SU-DHL-6 (cell line): ENCODE measurements around the gene C15orf61.

Experiments
- H2AFZ ChIP-seq: fragments of 200-600 bp; sonication (generic); 2 replicates; pipeline ENCODE4 v1.6.1; 2014; ENCODE audit warnings: low read depth, mild to moderate bottlenecking, moderate library complexity, mixed read lengths, antibody characterized with exemption, low read length; ENCODE audit not compliant: severe bottlenecking
- H3F3A ChIP-seq: fragments of 200-600 bp; shearing (Covaris generic); 2 replicates; pipeline ENCODE4 v1.6.0; 2016; ENCODE audit warnings: antibody characterized with exemption, mild to moderate bottlenecking; ENCODE audit not compliant: insufficient read depth
- H3K27ac ChIP-seq: fragments of 200-600 bp; sonication (generic); 2 replicates; pipeline ENCODE4 v1.5.1; 2016; ENCODE audit warnings: low read depth, mild to moderate bottlenecking, low read length, moderate library complexity, mixed read lengths
- H3K27me3 ChIP-seq: fragments of 200-600 bp; sonication (generic), shearing (Covaris generic); 2 replicates; pipeline ENCODE4 v1.6.0; 2014; ENCODE audit warnings: mild to moderate bottlenecking, low read length
- H3K36me3 ChIP-seq: fragments of 200-600 bp; sonication (generic); 2 replicates; pipeline ENCODE4 v1.6.1; 2014; ENCODE audit warnings: mild to moderate bottlenecking, low read length, mixed read lengths
- H3K4me2 ChIP-seq: fragments of 300-600, 200-600 bp; shearing (Covaris generic), sonication (generic); 2 replicates; pipeline ENCODE4 v1.6.0; 2014; ENCODE audit warnings: low read length, low read depth, mild to moderate bottlenecking; ENCODE audit not compliant: poor library complexity, severe bottlenecking
- H3K4me3 ChIP-seq: fragments of 200-600 bp; sonication (generic); 2 replicates; pipeline ENCODE4 v1.5.1; 2014; ENCODE audit warnings: antibody characterized with exemption, low read length, mild to moderate bottlenecking, mixed read lengths; ENCODE audit not compliant: insufficient read depth, poor library complexity, severe bottlenecking
- H3K79me2 ChIP-seq: fragments of 200-600 bp; sonication (generic); 2 replicates; pipeline ENCODE4 v1.6.1; 2014; ENCODE audit warnings: mild to moderate bottlenecking, low read length, moderate library complexity; ENCODE audit not compliant: insufficient read depth
- H3K9ac ChIP-seq: fragments of 200-600 bp; sonication (generic); 2 replicates; pipeline ENCODE4 v1.7.0; 2014; ENCODE audit warnings: mild to moderate bottlenecking, low read length
- H3K9me2 ChIP-seq: fragments of 200-600 bp; sonication (generic); replicated peaks from 2 replicates; pipeline ENCODE4 v1.6.1; 2014; ENCODE audit warnings: low read length; ENCODE audit not compliant: insufficient read depth
- H3K9me3 ChIP-seq: fragments of 200-600 bp; sonication (generic); 2 replicates; pipeline ENCODE4 v1.6.1; 2014; ENCODE audit warnings: low read length, mixed read lengths; ENCODE audit not compliant: insufficient read depth
- H4K20me1 ChIP-seq: fragments of 200-600 bp; sonication (generic); 2 replicates; pipeline ENCODE4 v1.6.1; 2014; ENCODE audit warnings: low read depth, mild to moderate bottlenecking, antibody characterized with exemption, low read length, moderate library complexity, mixed read lengths
- CTCF ChIP-seq: fragments of 200-600 bp; sonication (generic); IDR thresholded peaks from one replicate; pipeline ENCODE4 v1.5.1; 2017; ENCODE audit warnings: antibody characterized with exemption, mild to moderate bottlenecking, low read length, moderate library complexity; ENCODE audit not compliant: insufficient read depth, poor library complexity, severe bottlenecking
- EZH2phosphoT487 ChIP-seq: fragments of 200-600 bp; sonication (generic), shearing (Covaris generic); conservative IDR thresholded peaks from 2 replicates; pipeline ENCODE4 v1.6.1; 2018; ENCODE audit warnings: mild to moderate bottlenecking, antibody characterized with exemption, low read length, moderate library complexity, mixed read lengths

C15orf61 gene

GRCh38 chr15:67495585-67495984 is 25.3 kb upstream of the C15orf61 start:
- TF ChIP-seq EZH2phosphoT487 (no peak), CTCF (no peak)
- Histone ChIP-seq H3K9ac (no peak overlapping the region), H3K9me3 (no peaks in the 10 kb centered on the region)

GRCh38 chr15:67501177-67501835 is 19.6 kb upstream of the C15orf61 start:
- Histone ChIP-seq H3K27ac (no peak overlapping the region), H2AFZ (no peak overlapping the region), H3K27me3 (no peaks in the 10 kb centered on the region), H3K4me2 (no peak overlapping the region), H3F3A (no peaks in the 10 kb centered on the region), H3K36me3 (no peaks in the 10 kb centered on the region), H3K9me3 (no peaks in the 10 kb centered on the region), H3K9ac (no peak overlapping the region), H4K20me1 (no peaks in the 10 kb centered on the region), H3K9me2 (no peaks in the 10 kb centered on the region), H3K4me3 (no peak overlapping the region), H3K79me2 (no peaks in the 10 kb centered on the region)
- TF ChIP-seq EZH2phosphoT487 (no peak), CTCF (peak; percentile 19)

More at GRCh38 chr15:67495585-67495984, 25.3 kb upstream of the C15orf61 start:
- Histone ChIP-seq H3K27me3 (no peaks in the 10 kb centered on the region), H2AFZ (no peak overlapping the region), H3F3A (no peaks in the 10 kb centered on the region), H3K4me3 (no peak overlapping the region), H3K9me2 (no peaks in the 10 kb centered on the region), H3K79me2 (no peaks in the 10 kb centered on the region), H3K4me2 (no peak overlapping the region), H3K36me3 (no peaks in the 10 kb centered on the region), H4K20me1 (no peaks in the 10 kb centered on the region), H3K27ac (no peak overlapping the region)

- Histone ChIP-seq H3K9me2 (no peaks in the 10 kb centered on the region), H3K9ac (no peak overlapping the region), H3K79me2 (no peaks in the 10 kb centered on the region), H2AFZ (no peak overlapping the region), H3F3A (no peaks in the 10 kb centered on the region), H3K4me3 (no peak overlapping the region), H4K20me1 (no peaks in the 10 kb centered on the region), H3K4me2 (no peak overlapping the region), H3K27me3 (no peaks in the 10 kb centered on the region), H3K36me3 (no peaks in the 10 kb centered on the region), H3K27ac (no peak overlapping the region), H3K9me3 (no peaks in the 10 kb centered on the region)
- TF ChIP-seq CTCF, result no peak
- TF ChIP-seq EZH2phosphoT487, result no peak
Observed at GRCh38 chr15:67501836-67502461, 19.0 kb upstream of the C15orf61 start.
